NCI-H2227 (cell line): ENCODE data around the gene FGF14.

Experiments
- DNase-seq: peaks from one replicate; lab custom pipeline; 2025; ENCODE audit not compliant: unreplicated experiment; lab: John Stamatoyannopoulos, UW

The FGF14 gene

DNA sequence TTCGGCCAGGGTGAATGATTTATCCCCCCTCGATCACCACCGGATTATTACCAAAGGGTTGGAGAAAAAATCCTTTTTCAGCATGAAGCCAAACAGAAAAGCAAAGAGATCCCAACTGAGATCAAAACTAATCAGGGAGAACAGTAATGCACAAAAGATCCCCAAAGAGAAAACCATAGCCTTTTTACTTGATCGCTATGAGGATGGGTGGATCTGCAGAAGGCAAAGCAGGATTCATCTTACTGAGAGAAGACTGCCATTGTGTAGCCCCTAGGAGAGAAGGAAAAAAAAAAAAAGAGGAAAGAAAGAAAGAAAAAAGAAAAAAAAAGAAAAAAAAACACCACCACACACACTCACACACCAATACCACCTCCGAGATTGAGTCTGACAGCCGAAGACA, at the start of gene FGF14:
Gene FGF14 (minus strand): TSS at position 283 of the 400 bp plus-strand sequence.
- DNase-seq = no peak

GRCh38 chr13:102443249-102443648, 41.4 kb upstream of the FGF14 start:
- DNase-seq = no peak

DNA sequence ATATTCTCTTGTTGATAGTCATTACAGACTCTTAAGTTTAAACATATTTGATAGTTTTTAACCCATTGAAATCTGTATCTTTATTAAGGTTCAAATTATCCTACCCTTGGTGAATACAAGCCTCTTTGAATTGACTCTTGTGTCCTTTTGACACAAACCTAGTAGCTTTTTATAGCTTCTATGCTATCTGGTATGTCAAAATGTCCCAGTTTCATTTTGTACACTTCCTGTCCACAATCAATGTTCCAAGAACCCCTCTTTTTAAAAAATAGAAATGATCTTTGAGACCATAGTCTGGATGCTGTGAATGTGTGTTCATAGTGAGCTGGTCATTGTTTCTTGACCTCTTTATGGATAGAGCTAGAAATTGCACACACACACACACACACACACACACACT, 39.2 kb upstream of the FGF14 start:
- no peak for DNase-seq

GRCh38 chr13:102440259-102440936, 38.5 kb upstream of the FGF14 start:
- DNase-seq = no peak

- no peak for DNase-seq
Measured at GRCh38 chr13:102422690-102423089, 20.8 kb upstream of the FGF14 start.

GRCh38 chr13:102405499-102406100, 3.8 kb upstream of the FGF14 start:
- no peak for DNase-seq

DNA sequence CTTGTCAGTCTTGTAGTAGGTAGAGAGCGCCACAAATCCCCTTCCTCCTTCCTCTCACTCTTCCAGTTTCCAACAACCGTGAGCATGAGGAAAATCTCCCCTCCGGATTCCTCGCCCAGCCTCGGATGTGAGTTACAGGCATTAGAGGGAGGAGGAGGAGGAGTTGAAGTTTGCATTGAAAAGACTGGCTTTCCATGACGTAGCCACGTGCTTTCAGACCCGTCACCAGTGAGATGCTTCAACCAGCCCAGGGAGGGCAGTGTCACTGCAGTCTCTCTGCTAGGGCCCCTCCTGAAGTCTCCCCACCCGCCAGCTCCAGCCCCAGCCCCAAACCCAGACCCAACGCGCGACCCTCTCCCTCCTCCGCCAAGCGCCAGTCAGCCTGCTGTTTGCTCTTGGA, 442 bp upstream of the FGF14 start:
- peak; percentile 78 for DNase-seq

DNA sequence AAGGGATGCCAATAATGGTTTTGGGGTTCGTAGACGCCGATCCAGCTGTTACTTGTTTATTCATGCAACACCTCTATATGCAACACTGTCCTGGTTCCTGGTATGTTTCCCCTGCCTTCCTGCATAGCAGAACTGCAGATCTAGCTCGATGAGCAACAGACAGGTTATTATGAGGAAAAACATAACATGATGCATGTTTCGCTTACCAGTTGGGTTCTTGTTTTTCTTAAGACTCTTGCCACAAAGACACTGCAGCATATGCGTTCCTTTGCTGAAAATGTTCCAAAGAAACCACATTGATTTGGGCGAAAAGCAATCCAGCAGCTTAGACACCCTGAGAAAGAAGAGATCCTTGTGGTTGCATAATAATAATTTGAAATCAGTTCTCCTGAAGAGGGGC, 583 bp downstream of the FGF14 start:
- DNase-seq = no peak

GRCh38 chr13:102400675-102401145, 1.1 kb downstream of the FGF14 start:
- DNase-seq = peak; percentile 2

- DNase-seq = peak; percentile 30
Measured at GRCh38 chr13:102399791-102400674, 1.8 kb downstream of the FGF14 start.

DNA sequence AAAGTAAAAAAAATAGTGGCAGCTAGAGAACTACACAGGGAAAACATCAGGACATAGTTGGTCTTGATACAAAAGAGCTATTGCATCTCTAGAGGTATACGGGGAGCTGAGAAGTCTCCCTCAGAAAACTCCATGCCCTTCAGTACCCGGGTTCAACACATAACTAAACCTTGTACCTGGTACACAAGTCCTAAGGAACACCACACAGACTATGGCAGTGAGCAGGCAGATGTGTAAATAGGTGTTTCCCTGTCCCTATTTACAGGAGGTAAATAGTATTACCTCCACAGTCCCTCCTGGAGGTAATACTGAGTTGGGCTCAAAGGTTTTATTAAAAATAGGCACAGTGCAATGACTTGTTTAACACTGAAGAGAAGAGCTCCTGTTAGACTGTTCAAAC, 5.9 kb downstream of the FGF14 start:
- no peak for DNase-seq

DNA sequence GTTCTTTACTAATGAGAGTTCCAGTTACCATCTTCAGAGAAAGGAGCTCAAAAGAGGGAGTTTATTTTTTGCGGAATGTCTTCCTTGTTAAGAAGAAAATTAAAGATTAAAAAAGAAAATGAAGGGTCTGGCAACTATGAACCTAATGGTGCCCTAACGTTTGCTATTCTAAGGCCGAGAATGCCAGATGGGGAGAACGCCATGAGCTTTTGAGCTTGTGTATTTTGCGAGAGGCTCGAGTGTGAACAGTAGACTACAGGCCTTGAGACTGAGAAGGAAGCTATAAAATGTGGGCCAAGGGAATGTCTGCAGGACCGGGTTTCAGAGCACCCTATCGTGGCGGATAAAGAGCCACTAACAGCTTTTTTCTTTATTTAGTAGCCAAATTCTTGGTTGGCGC, 6.7 kb downstream of the FGF14 start:
- peak; percentile 23 for DNase-seq

DNA sequence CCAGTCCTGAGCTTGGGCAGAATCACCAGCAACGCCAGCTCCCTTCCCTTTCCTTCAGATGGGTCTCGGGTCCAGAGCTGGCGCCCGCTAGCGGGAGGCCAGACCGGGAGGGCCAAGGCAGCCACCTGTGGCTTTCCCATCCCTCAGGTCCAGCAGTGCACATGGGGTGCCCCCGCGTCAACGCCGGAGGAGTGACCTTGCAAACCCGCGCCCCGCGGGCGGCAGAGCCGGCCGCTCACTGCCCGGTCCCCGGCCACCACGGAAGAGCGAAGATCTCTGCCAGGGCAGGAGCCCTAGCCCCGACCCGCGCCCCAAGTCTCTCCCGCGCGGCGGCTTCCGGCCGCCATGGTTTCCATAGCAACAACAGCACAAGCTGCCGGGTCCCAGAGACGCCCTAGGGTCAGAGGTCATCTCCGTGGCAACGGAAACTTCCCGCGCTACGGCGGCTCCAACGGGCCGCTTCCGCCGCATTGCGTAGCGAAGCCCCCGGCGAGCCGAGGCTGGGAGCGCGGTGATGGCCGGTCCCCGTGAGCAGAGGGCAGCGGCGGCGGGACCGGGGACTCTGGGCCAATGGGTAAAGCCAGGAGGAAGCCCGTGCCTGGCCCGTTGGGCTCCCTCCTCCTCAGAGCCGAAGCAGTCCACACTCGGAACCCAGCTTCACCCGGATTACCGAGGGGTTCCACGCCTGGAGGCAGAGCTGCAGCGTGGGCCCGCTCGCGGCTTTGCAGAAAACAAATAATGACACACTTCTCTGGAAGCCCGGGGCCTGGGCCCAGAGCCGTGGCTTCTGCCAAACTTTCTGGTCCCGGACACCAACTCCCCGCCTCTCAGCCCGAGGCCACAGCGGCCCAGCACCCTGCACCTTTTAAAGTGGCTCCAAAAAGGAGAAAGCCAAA, 7.4 kb downstream of the FGF14 start:
- peak; percentile 97 for DNase-seq

- DNase-seq = peak; percentile 2
Measured at GRCh38 chr13:102392481-102393209, 9.2 kb downstream of the FGF14 start.

- no peak for DNase-seq
Measured at GRCh38 chr13:102386461-102386860, 15.4 kb downstream of the FGF14 start.

- DNase-seq = no peak
Measured at GRCh38 chr13:102380012-102380411, 21.8 kb downstream of the FGF14 start.

- no peak for DNase-seq
Measured at GRCh38 chr13:102376318-102376717, 25.5 kb downstream of the FGF14 start.

- no peak for DNase-seq
Measured at GRCh38 chr13:102374726-102375125, 27.1 kb downstream of the FGF14 start.

DNA sequence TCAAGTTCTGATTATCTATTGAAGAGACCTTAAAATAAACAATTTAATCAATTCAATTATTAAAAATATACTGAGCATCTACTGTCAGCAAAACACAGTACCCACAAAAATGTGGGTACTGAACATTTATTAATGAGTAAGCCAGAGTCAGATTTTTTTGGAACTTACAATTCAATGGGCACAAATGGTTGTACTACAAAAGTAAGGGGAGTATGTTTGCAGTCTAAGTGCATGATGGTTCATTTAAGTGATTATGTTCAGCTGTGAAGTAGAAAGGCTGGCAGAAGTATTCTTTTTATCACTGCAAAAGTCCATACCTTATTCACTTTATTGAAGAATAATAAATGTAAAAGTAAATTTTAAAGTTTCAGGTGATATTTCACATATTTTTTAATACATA, 27.6 kb downstream of the FGF14 start:
- no peak for DNase-seq

- no peak for DNase-seq
Measured at GRCh38 chr13:102373221-102373620, 28.6 kb downstream of the FGF14 start.
